ENCODE data around the gene CNP.

- TF ChIP-seq, protein P1, sequence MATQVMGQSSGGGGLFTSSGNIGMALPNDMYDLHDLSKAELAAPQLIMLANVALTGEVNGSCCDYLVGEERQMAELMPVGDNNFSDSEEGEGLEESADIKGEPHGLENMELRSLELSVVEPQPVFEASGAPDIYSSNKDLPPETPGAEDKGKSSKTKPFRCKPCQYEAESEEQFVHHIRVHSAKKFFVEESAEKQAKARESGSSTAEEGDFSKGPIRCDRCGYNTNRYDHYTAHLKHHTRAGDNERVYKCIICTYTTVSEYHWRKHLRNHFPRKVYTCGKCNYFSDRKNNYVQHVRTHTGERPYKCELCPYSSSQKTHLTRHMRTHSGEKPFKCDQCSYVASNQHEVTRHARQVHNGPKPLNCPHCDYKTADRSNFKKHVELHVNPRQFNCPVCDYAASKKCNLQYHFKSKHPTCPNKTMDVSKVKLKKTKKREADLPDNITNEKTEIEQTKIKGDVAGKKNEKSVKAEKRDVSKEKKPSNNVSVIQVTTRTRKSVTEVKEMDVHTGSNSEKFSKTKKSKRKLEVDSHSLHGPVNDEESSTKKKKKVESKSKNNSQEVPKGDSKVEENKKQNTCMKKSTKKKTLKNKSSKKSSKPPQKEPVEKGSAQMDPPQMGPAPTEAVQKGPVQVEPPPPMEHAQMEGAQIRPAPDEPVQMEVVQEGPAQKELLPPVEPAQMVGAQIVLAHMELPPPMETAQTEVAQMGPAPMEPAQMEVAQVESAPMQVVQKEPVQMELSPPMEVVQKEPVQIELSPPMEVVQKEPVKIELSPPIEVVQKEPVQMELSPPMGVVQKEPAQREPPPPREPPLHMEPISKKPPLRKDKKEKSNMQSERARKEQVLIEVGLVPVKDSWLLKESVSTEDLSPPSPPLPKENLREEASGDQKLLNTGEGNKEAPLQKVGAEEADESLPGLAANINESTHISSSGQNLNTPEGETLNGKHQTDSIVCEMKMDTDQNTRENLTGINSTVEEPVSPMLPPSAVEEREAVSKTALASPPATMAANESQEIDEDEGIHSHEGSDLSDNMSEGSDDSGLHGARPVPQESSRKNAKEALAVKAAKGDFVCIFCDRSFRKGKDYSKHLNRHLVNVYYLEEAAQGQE (IDR thresholded peaks at IDR 0.05; ENCODE audit: insufficient read depth in 1 of 2, low read depth in 2 of 2, low read length in 2 of 2), result no peak
- TF ChIP-seq TAF1 (IDR thresholded peaks at IDR 0.05; ENCODE audit: borderline replicate concordance, insufficient read depth, low read length), result no peak
- no peak for TF ChIP-seq POLR2AphosphoS5 (IDR thresholded peaks at IDR 0.05; ENCODE audit: low read depth, low read length)
- no peak for TF ChIP-seq SIN3A (IDR thresholded peaks at IDR 0.05; ENCODE audit: borderline replicate concordance, insufficient read depth, low read length)
- no peak for TF ChIP-seq FOXP2 (optimal IDR thresholded peaks at IDR 0.05; ENCODE audit: borderline replicate concordance, extremely low read depth, extremely low read length, insufficient read depth)
These were observed 31.0 kb upstream of the CNP start for GRCh38 chr17:41935641-41936040.
